ENCODE data around the gene C20orf141.
"Not testable (repeated sequence)": the region's sequence is repeated elsewhere in the genome, so short reads cannot be mapped to it uniquely, and the experiment has no call there.

Gene C20orf141

DNA sequence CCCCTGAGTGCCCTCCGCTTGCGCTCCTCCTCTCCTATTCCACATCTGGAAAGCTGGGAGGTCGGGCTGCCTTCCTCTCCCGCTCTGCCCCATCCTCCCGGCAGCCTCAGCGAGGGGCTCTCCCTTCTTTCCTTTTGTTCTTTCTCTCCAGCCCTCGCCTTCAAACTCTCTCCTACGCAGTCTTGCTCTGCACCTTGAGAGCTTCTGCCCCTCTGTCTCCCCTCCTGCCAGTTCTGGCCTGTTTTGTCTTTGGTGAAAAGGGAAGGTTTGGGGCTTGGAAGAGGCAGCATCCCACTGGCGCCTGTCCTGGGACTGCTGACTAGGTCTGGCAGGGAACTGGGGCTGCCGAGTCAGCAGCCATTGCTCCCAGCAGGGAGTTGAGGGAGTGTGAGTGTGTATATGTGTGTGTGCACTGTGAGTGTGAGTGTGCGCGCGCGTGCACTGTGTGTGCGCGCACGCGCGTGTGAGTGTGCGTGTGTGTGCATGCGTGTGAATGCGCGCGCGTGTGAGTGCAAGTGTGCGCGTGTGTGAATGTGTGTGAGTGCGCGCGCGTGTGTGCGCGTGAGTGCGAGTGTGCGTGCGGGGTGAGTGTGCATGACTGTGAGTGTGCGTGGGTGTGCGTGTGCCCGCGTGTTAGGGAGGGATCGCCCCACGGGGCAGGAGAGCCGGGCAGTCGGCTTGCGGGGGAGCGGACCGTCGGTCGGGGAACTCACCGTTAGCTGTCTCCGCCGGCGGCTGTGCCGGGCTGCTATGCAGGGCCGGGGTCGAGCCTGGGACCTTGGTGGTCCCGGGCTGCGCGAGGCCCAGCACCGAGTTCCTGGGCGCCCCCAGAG is 14.9 kb upstream of the C20orf141 start:
- no peak for DNase-seq

DNA sequence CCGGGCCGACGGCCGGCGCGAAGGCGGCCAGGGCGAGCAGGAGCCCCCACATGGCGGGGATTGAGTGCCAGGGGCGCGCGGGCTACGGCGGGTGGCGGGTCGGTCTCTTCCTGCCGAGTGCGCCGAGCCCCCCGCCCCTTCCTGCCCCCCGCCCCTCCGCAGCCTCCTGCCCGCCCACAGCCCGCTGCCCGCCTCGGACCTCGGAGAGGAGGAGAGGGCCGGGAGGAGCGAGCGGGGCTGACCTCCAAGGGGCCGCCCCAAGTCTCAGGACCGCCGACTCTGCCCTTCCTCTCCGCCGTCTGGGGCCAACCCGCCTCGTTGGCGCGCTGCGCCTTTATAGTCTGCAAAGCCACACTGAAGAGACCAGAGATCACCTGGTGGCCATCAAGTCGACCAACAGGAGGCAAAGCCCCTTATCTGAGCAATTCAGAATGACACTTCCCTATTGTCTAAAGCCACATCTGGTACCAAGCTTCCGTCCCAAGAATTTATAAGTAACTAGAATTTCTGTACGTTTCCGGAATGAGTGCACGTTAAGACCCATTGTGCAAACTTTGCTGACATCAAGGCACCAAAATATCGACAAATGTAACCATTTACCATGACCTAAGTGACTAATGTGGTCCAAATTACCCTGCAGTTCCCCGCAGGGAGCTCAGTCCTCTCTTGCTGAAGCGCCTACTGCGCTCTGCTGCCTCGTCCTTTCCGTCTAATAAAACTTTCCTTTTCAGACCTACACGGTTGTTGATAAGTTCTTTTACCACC is 14.1 kb upstream of the C20orf141 start, which contains the start of gene CPXM1:
CPXM1 (minus strand) TSS at position 107 of the 765 bp plus-strand sequence; CDS start at position 52, 55 bp downstream.
- DNase-seq, result no peak

DNA sequence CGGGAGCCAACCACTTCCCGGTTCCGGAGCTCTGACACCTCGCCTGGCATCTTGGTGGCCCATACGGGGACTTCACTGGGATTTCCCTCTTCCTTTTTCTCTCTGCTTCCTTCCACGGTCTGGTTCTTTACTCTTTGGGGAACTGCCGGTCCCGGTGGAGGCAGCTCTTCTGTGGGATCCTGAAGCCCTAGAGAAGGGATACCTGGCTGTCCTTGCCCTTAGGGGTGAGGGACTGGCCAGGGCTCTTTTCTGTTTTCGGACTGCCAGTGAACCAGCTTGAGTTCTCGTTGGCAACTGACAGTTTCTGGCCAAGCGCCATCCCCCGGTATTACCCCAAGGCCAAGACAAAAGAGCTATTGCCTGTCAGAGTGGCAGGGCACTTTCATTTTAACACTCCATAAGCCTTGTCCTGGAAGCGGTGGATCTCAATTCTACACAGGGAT is 13.5 kb upstream of the C20orf141 start:
- no peak for DNase-seq

DNA sequence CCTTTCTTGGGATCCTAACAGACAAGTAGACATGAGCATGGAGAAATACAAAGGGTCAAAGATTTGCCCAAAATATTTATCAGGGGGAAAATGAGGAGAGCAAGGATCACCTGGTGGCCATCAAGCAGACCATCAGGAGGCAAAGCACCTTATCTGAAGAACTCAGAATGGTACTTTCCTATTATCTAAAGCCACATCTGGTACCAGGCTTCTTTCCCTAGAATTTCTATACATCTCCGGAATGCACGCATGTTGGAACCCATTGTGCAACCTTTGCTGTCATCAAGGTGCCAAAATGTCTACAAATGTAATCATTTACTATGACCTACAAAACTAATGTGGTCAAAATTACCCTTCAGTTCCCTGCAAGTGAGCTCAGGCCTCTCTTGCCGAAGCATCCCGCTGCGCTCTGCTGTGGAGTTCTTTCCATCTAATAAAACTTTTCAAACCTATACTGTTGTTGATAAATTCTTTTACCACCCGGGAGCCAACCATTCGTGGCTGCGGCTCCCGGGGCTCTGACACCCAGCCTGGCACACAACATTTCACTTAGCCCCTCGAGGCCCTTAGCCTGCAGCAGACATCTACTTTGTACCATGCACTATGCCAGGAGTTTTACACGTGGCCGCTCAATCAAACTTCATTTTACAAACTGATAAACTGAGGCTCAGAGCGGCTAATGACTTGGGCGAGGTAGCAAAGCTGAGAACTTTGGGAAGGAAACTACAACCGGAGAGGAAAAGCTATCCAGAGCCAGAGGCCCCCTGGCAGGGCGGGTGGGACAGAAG is 10.6 kb upstream of the C20orf141 start:
- DNase-seq, result no peak

DNA sequence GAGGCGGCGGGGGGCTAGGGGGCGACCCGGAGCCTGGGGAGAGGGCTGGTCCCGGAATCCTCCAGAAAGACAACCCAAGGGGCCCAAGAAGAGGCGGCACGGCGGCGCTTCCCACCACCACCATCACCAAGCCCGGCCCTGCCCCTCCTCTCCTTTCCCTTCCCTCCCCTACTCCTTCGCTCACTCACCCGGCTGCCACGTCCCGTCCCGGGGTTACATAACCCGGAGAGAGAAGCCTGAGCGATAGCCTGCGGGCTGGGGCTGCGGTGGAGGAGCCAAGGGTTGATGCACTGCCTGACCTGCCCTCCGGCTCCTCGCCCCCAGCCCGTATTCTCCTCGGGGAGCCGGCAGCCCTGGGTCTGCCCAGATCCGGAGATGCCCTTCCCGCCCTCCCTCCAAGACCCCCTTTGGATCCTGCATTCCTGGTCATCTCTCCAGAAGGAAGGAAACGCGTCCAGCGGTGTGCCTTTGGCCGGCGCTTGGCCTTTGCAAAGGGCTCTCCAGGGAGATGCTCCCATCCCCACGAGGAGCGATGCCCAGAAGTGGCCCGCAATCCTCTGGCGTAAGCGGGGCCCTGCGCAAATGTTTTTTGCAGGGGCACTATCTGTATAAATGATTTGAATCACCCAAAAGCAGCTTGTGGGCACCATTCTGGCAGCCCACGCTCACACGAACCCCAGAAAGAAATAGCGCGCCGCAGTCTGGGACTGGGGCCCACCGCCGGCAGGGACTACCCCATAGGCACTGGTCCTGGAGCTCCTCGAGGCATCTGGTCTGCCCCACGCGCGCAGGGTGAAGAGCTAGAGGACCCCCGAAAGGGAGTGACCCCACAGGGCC is 9.7 kb upstream of the C20orf141 start:
- DNase-seq, result no peak

DNA sequence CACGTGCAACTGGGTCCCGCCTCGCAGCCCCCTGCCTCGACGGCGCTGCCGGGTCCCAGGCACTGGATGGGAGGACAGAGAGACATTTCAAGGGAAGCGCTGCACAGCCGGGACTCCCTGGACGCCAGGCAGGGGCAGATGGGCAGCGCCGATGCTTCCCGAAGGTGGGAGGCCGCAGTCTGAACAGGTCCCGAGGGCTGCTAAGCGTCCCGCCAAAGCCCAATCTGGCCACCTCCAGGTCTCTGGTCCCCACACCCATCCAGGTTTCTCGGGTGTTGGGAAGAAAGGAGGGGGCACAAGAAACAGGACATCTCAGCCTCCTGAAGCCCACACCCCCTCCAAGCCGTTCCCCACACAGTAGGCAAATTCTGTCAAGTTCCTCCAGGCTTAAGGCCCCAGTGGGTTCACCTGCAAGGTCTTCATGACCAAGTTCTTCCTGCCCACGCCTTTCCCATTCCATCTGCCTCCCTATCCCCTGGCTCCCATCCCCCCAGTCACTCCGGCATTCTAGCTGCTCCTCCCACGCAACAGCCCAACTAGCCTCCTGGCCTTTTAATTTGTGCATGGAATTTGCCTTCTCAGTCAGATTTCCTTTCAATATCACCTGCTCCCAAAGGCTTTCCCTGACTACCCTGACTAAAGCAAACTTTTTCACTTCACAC is 9.0 kb upstream of the C20orf141 start:
- no peak for DNase-seq

DNA sequence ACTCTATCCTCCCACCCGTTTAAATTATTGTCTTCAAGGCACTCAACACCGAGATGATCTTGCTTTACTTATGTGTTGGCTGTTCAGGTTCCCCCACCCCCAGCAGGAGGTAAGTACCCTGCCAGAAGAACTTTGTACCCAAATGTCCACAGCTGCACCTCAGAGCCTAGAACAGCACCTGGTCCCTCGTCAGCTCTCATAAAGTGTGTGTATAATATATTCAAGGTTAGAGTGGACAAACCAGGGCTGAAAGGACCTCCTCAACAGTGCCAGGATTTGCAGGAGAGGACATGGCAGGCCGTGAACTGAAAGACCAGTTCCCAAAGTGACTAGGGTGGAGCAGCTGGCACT is 8.5 kb upstream of the C20orf141 start:
- no peak for DNase-seq

DNA sequence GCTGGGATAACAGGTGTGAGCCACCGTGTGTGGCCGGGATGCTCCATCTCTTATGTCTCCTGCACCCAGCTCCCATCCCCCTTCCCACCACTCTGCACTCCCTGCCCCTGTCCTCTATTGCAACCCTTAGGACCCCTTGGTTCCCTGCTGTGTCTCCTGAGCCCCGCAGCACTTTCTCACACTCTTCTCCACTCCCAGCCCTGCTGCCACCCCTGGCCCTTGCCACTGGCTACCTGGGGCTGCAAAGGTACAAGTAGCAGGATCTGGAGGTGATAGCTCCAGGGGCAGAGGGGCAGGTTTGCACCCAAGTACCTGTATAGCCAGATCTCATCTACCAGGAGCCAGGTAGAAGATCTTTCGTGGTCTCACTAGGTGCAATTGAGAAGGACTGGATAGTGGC is 7.8 kb upstream of the C20orf141 start:
- no peak for DNase-seq

DNA sequence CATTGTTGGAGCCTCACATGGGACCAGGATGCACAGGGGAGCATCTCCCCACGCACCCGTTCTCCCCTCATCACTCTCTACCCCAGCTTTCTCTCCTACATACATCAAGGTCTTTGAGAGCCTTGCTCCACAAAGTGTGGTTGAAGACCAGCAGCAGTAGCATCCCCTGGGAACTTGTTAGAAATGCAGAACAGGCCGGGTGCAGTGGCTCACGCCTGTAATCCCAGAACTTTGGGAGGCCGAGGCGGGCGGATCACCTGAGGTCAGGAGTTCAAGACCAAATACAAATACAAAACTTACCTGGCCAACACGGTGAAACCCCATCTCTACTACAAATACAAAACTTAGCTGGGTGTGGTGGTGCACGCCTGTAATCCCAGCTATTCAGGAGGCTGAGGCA is 6.9 kb upstream of the C20orf141 start:
- not testable (repeated sequence) for DNase-seq

DNA sequence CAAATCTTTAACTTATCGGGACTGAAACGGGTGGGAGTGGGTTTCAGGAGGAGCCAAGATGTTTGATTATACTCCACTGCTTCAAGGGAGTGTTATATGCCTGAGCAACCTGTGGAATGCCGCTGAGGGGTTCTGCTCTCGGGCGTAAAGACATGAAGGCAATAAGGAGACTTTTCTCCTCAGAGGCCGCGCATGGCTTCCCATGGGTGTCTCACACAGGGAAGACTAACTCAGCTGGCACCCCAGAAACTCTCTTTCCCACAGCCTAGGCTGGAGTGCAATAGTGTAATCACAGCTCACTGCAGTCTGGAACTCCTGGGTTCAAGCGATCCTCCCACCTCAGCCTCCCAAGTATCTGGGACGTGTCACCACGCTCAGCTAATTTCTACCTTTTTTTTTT is 5.1 kb upstream of the C20orf141 start:
- no peak for DNase-seq

DNA sequence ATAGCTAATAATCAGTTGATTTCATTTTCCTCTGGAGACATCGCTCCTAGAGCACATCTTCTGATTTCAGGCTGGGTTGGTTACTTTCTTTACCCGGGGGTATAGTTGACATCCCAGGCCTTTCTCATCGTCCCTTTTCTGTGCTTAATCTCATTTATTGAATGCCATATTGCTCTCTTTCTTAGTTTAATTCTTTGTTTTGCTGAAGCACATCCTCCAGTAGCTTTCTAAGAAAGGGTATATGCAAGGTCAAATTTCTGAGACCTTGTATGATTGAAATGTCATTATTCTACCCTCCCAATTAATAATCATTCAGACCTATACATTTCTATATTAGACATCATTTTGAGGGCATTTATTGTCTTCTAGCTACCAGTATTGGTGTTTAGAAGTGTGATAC is 2.6 kb upstream of the C20orf141 start:
- no peak for DNase-seq

DNA sequence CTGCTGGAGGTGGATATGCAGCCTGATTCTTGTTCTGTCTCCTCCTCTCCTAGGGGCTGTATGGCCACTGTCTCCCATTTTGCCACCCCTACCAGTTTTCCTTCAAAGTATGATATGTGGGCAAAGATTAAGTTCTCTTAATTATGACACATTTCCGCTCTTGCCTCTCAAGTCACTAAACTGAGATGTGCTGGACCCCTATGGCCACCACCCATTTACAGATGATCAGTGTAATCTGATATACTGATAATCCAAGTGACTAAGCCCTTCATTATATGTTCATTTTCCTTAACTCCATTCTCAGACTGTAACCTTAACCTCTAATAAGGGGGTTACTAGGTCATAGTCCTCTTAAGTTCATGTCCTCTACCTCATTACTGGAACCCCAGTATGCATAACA is 711 bp upstream of the C20orf141 start:
- DNase-seq, result no peak

DNA sequence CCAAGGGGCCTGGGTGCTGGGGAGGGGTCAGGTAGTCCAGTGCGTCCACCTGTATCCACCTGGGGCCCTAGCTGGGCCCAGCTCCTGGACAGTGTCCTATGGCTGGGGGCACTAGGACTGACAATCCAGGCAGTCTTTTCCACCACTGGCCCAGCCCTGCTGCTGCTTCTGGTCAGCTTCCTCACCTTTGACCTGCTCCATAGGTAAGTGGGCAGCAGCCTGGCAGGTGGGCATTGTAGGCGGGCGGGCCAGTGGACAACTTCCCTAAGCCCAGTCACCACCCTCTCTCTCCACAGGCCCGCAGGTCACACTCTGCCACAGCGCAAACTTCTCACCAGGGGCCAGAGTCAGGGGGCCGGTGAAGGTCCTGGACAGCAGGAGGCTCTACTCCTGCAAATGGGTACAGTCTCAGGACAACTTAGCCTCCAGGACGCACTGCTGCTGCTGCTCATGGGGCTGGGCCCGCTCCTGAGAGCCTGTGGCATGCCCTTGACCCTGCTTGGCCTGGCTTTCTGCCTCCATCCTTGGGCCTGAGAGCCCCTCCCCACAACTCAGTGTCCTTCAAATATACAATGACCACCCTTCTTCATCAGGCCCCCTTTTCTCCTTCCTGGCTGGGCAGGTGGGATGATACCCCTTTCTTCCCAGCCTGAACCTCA is 584 bp downstream of the C20orf141 start:
- DNase-seq, result no peak

DNA sequence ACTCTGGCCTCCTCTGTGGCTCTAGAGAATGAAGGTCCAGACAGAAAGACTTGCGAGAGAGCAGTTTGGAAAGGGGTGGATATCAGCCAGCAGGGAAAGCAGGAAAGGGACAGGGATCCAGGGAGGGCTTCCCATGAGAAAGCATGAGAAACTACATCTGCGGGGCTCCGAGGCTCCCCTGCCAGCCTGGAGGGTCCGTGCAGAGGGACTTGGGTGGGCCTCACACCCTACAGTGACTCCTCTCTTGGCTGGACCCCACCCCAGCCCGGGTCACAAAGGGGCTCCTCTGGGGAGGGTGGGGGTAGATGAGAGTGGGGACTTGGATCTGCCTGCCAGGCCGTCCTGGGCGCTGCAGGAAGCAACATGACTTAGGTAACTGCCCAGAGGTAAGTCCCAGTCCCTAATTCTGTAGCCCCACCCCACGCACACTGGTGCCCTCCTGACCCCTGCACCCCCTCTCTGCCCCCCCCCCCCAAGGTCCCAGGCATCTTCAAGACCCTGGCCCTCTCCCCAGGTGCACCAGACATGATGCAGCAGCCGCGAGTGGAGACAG is 1.3 kb downstream of the C20orf141 start, which contains the start of gene TMEM239:
TMEM239 (plus strand) TSS at position 335 of the 553 bp plus-strand sequence; CDS start at position 526, 191 bp downstream.
- DNase-seq, result no peak

DNA sequence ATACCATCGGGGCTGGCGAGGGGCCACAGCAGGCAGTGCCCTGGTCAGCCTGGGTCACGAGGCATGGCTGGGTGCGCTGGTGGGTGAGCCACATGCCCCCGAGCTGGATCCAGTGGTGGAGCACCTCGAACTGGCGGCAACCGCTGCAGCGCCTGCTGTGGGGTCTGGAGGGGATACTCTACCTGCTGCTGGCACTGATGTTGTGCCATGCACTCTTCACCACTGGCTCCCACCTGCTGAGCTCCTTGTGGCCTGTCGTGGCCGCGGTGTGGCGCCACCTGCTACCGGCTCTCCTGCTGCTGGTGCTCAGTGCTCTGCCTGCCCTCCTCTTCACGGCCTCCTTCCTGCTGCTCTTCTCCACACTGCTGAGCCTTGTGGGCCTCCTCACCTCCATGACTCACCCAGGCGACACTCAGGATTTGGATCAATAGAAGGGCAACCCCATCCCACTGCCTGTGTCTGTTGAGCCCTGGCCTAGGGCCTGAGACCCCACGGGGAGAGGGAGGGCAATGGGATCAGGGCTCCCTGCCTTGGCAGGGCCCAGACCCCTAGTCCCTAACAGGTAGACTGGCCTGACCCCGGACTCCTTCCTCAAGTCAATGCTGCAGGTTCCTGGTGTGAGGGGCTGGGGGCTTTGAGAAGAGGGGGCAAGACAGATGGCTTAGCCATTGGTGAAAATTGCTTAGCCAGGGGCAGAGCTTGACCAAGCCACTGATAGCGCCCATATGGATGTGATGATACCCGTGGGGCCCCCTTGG is 2.0 kb downstream of the C20orf141 start:
- DNase-seq, result no peak

DNA sequence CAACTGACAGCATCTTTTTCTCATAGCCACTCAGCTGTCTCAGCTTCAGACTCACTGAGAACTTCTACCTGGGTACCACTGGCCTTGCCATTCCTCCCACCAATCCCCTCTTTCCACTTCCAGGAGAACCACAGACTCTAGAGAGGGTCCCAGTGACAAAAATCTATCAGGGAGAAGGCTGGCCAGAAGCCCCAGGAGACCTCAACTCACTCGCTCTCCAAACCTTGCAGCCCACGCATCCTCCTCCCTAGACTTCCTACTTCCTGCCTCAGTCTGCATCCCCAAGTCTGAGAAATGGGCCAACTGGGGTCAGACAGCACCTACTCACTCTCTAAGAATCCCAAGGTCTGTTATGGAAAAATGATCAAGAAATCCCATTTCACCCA is 2.5 kb downstream of the C20orf141 start:
- DNase-seq, result no peak

DNA sequence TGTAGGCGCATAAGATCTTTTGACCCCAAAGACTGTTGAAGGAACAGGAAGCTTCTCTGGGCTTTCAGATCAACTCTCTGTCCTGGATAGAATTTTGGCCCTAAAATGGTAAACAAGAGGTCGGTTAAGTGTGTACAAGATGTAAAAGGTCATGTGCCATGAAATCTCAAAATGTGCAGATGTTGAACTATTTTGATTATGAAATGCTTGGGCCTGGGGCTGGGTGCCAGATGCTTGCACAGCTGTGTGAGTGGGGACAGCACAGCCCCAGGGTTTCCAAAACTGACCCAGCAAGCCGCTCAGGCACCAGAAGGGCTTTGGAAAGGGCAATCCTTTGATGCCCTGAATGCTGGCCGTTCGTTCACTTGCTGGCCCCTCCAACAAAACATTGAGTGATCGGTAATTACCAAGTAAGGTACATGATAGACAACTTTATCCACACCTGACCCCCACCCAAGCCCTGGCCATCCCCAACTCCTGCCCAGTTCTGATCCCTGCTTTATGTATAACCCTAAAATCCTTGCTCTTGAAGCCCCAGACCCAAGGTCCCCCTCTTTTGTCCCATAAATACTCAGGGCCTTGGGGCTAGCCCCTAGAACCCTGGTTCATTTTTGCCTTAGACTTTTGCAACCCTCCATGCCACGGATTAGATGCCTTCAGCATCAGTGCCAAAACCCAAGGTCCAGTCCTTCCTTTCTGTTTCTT is 3.3 kb downstream of the C20orf141 start:
- DNase-seq, result no peak

DNA sequence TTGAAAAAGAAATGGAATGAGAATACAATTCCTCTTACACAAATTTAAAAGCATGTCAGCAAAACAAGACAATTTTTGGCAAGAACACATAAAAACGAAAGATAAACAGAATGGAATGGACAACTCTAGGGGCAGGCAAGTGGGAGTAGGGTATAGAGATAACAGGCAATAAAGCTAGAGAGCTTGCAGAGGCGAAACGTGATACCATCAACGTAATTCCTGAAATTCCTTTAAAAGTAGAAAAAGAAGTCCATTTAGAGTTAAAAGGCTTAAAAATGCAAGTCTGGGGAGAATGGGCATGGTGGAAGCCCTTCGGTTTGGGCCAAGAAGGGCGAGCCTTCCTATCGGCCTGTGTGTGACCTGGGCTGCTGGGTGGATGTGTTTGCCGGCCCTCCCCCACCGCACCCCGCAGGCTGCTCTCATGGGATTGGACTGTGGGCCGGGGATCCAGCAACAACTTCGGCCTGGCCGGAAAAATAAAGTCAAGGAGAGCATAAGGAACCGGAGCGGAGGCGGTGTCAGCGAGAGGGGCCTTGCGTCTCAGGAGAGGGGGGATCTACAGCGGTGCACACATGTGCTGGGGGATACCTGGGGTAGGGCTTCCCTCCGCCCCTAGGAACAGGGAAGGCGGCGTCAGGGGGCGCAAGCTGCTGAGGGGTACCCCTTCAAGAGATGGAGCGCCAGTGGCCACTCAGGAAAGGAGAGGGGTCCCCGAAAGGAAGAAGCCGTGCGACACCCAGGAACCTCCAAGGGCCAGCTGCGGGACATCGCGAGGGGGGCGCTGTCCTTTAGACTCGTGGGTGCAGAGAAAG is 5.5 kb downstream of the C20orf141 start:
- no peak for DNase-seq
